Measurements from ENCODE around the gene MAP3K8.
"Not testable (repeated sequence)": the region's sequence is repeated elsewhere in the genome, so short reads cannot be mapped to it uniquely, and the experiment has no call there.

MAP3K8 gene

GRCh38 chr10:30447125-30447799 lies 13.3 kb downstream of the MAP3K8 start:
- DNase-seq (ENCODE audit: low read depth, low spot score) = no peak

GRCh38 chr10:30448092-30448491 lies 14.1 kb downstream of the MAP3K8 start:
- DNase-seq (ENCODE audit: low read depth, low spot score) = no peak

DNA sequence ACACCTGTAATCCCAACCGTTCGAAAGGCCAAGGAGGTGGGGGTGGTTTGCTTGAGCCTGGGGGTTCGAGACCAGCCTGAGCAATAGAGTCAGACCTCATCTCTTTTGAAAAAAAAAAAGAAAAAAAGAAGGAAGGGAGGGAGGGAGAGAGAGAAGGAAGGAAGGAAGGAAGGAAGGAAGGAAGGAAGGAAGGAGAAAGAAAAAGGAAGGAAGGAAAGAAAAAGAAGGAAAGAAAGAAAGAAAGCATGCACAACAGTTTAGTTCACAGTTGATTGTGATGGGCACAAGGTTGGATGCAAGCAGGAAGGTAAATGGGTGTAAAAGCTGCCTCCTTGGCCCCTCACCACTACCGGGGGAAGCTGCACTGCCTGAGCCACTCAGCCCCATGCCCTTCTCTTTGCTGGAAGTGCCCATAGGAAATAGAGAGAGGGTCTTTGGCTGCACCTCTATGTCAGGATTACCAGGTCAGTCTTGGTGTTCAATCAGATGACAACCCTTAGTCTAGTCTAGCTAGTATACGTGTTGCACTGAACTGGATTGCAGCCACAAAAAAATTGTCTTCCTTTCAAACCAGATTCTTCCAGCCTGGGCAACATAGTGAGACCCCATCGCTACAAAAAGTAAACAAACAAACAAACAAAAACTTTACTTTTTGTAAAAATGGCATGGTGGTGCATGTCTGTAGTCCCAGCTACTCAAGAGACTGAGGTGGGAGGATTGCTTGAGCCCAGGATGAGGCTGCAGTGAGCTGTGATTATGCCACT lies 20.0 kb downstream of the MAP3K8 start:
- DNase-seq (ENCODE audit: low read depth, low spot score) = no peak

- no peak for DNase-seq (ENCODE audit: low read depth, low spot score)
Measured at GRCh38 chr10:30454744-30455510, 20.9 kb downstream of the MAP3K8 start.

DNA sequence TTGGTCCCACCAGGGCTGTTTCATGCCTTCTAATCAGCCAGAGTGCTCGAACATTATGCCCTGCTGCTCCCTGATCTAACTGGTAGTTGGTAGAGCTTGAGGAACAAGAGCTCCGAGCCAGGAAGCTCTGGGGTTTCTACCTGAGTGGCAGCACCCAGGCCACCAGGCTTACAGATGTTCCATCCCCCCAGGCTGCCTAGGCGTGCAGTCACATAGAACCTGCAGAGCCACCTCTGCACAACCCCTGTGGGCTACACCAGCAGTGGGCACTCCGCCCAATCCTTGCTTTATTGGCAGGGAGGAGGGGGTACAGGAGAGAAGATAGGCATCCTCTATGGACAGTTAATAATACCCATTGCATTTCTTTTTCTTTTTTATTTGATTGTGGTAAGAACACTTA lies 21.8 kb downstream of the MAP3K8 start:
- DNase-seq (ENCODE audit: low read depth, low spot score) = no peak

- no peak for DNase-seq (ENCODE audit: low read depth, low spot score)
Measured at GRCh38 chr10:30456266-30456665, 22.3 kb downstream of the MAP3K8 start.

GRCh38 chr10:30459283-30459682 lies 25.3 kb downstream of the MAP3K8 start:
- no peak for DNase-seq (ENCODE audit: low read depth, low spot score)

GRCh38 chr10:30460121-30460520 lies 26.1 kb downstream of the MAP3K8 start:
- DNase-seq (ENCODE audit: low read depth, low spot score) = no peak

DNA sequence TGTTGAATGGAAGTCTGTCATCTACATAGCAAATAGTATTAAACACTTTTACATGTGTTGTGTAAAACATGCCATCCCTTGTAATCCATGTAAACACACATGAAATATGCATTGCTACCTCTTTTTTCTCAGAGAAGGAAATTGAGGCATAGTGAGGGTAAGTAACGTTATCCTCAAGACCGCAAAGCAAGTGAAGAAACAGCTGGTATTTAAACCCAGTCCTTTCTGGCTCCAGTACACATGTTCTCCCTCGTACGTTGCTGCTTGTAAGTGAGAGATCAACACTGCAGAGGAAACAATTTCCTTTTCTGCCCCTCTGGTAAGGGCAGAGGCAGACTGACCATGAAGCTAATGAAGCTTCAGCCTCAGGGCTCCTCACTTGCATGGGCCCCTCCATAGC lies 28.5 kb downstream of the MAP3K8 start:
- DNase-seq (ENCODE audit: low read depth, low spot score) = no peak

- DNase-seq (ENCODE audit: low read depth, low spot score) = no peak
Measured at GRCh38 chr10:30463944-30464451, 30.0 kb downstream of the MAP3K8 start.

DNA sequence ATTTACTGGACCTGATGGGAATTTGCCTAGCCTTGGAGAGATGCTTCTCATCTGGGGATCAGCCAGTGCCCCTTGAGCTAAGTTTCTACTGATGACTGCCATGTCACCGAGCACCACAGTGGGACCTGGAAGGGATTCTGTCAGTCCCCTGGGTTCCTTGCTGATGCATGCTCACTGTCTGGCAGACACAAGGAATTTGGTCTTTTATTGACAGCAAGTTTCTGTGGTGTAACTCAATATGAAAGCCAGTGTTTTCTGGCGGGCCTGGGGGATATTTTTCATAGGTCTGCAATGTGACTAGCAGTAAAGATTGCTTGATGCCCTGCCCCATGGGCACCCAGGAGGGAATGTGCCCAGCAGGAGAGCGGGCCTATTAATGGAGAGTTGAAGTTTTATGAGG lies 30.7 kb downstream of the MAP3K8 start:
- DNase-seq (ENCODE audit: low read depth, low spot score) = no peak

- no peak for DNase-seq (ENCODE audit: low read depth, low spot score)
Measured at GRCh38 chr10:30466445-30466844, 32.5 kb downstream of the MAP3K8 start.

- DNase-seq (ENCODE audit: low read depth, low spot score) = no peak
Measured at GRCh38 chr10:30467651-30468338, 33.8 kb downstream of the MAP3K8 start.

- DNase-seq (ENCODE audit: low read depth, low spot score) = no peak
Measured at GRCh38 chr10:30472414-30473155, 38.6 kb downstream of the MAP3K8 start.

GRCh38 chr10:30475515-30475914 lies 41.5 kb downstream of the MAP3K8 start:
- DNase-seq (ENCODE audit: low read depth, low spot score) = not testable (repeated sequence)

DNA sequence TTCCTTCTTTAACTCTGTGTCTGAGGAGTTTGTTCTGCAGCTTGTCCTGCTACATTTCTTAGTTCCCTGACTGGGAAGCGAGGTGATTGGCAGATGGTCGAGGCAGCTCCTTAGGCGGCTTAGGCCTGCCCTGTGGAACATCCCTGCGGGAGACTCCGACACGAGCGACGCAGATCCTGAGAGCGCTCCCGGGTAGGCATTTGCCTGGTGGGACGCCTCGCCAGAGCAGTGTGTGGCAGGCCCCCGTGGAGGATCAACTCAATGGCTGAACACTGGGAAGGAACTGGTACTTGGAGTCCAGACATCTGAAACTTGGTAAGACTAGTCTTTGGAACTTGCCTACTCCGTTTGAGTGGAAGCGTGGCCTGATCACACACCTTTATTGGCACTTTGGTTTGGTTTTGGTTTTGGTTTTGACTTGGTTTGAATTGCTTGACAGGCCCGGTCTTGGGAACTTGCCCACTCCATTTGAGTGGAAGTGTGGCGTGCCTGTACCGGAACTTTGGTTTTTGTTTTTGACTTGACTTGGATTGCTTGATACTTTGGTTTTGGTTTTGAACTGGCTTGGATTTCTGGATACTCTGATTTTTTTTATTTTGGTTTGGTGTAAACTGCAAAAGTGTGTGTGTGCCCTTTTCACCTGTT lies 42.6 kb downstream of the MAP3K8 start:
- no peak for DNase-seq (ENCODE audit: low read depth, low spot score)

DNA sequence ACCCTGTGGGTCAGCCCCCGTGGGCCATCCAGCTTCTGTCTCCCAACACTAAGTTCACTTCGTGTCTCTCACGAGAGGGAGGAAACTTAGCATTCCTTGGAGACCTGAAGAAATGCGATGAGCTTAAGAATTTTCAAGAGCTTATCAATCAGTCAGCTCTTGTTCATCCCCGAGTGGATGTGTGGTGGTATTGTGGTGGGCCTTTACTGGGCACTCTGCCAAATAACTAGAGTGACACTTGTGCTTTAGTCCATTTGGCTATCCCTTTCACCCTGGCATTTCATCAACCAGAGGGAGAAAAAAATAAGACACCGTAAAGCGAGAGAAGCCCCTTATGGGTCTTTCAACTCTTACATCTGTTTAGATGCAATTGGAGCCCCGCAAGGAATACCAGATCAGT lies 45.5 kb downstream of the MAP3K8 start:
- DNase-seq (ENCODE audit: low read depth, low spot score) = not testable (repeated sequence)

DNA sequence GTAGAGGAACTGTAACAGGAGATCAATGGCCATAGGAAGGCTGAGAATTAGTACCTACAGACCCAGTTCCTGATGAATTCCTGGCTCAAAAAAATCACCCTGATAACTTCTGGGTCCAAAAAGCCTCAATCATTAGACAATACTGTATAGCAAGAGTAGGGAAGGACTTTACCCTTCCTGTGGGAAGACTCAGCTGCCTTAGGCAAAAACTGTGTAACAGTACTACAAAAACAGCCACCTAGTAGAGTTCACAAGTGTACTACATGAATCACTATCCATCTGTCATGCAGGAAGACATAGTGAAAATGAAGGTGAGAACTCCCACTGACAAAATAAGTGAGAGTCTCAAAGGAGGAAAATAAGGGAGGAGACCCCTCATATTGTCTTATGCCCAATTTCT lies 47.6 kb downstream of the MAP3K8 start:
- no peak for DNase-seq (ENCODE audit: low read depth, low spot score)

DNA sequence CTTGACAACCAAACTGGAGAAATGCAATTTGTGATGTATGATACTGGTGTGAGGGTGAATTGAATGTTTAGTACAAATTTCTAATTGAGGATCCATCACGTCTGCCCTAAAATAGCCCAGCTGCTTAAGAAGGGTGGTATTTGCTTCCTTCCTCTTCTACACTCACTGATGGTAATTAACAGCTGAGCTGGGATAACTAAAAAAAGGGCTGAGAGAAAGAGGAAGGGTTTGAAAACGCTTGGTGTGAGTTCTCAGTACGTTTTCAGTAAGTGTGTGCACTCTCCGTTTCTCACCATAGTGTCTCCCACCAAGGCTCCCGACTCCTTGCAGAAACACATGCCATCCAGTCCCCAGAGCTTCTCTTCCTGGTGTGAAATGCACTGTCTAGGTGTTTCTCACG lies 54.3 kb downstream of the MAP3K8 start:
- no peak for DNase-seq (ENCODE audit: low read depth, low spot score)

DNA sequence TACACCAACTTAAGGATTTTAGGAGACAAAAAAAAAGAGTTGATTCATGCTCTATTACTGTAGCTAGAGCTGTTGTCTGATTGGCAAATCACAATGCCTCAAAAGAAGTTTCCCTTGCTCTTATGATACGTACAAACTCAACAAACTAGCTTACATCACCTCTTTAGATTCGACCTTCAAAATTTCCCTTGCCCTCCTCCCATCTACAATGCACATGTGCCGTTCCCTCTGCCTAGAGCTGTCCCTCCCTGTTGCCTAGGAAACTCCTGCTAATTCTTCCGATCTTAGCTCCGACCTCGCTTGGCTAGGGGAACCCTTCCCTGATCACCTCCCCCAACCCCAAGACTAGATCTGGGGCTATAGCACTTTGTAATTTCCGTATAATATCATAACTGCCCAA lies 55.4 kb downstream of the MAP3K8 start:
- no peak for DNase-seq (ENCODE audit: low read depth, low spot score)

Data from ELF-1 (cell line).